Stimulated activated memory B cell treated with anti-CD40 and anti-IgM and Interleukin-4, amounts not matched to agents 10 μg/mL and 1 μg/mL and 100 μg/mL, for 72 hours (primary cell): ENCODE measurements around the gene KLK4.

Experiments
- ATAC-seq: fragments of 150-1000 bp; cut with Tn5 transposase; 2 replicates; pipeline ENCODE4 v1.10.0; 2021
- H3K27ac Mint-ChIP-seq: one replicate; pipeline ENCODE4 v1.8.0; 2022; ENCODE audit warnings: mild to moderate bottlenecking, mixed read lengths
- H3K27me3 Mint-ChIP-seq: one replicate; pipeline ENCODE4 v1.8.0; 2022; ENCODE audit warnings: mixed read lengths
- H3K36me3 Mint-ChIP-seq: one replicate; pipeline ENCODE4 v1.8.0; 2022; ENCODE audit warnings: mixed read lengths
- H3K4me1 Mint-ChIP-seq: one replicate; pipeline ENCODE4 v1.8.0; 2022; ENCODE audit warnings: mixed read lengths
- H3K4me3 Mint-ChIP-seq: one replicate; pipeline ENCODE4 v1.8.0; 2022; ENCODE audit warnings: mild to moderate bottlenecking, moderate library complexity, mixed read lengths
- H3K9me3 Mint-ChIP-seq: one replicate; pipeline ENCODE4 v1.8.0; 2022; ENCODE audit warnings: mixed read lengths

Gene KLK4

DNA sequence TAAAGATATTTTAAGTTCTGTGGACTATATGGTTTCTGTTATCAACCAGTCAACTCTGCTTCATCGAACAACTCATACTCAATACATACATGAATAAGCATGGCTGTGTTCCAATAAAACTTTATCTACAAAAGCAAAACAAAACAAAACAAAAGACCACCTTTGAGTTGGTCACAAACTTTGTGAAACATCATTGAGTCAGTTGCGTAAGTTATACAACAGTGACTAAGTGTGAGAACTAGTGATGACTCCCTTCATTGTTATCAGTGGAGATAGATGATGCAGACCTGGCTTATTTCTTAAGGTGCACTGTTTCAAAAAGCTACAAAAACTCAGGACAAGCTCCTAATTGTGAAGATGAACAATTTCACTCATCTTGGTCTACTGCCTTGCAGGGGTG, 14.5 kb upstream of the KLK4 start:
- Mint-ChIP-seq H3K4me1 (peaks cover 11% of the 10 kb centered on the region), H3K9me3 (no peaks in the 10 kb centered on the region), H3K27ac (no peak overlapping the region), H3K4me3 (no peak overlapping the region), H3K27me3 (peaks cover 39% of the 10 kb centered on the region), H3K36me3 (no peaks in the 10 kb centered on the region)
- ATAC-seq, result no peak

DNA sequence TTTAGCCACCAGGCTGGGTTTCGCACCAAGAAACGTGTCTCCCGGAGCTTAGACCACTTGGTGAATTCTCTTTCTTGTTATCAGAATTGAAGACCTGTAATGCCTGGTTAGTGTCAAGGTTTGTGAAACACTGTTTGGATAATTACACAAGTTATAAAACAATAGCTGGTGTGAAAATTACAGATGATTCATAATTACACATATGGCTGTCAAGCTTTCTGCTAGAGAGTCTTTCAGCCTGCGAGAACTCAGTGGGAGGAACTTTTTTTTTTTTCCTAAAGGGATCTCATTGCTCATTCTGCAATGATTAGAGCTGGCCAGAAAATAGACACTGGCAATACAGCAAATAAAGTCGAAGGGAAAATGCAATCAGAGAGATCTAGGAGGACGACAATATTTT, 13.4 kb upstream of the KLK4 start:
- Mint-ChIP-seq H3K4me3 (no peak overlapping the region), H3K27me3 (peaks cover 39% of the 10 kb centered on the region), H3K36me3 (no peaks in the 10 kb centered on the region), H3K9me3 (no peaks in the 10 kb centered on the region), H3K4me1 (peaks cover 11% of the 10 kb centered on the region), H3K27ac (no peak overlapping the region)
- ATAC-seq, result no peak

DNA sequence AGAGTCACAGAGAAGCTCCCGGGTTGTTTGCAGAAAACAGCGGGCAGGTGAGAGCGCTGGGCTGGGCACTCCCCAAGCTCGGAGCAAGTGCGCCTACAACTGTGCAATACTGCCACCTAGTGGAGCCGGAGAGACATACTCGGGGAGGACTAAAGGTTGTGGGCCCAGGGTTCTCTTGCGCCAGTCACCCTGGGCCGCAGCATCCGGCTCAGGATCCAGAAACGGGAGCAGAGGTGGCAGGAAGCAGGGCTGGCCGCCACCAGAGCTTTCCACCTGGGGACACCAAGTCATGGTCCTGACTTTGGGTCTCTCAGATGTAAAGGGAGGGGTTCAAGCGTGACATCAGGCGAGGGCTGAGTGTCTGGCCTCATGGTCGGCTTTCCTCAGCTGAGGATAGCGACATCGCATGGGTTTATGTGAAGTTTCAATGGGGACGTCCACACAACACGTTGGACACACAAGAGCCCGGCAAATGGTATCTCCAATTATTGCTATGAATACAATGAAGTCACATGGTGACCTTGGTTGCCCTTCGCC, 11.2 kb upstream of the KLK4 start:
- peak overlapping the region; percentile 68 for H3K27ac Mint-ChIP-seq

DNA sequence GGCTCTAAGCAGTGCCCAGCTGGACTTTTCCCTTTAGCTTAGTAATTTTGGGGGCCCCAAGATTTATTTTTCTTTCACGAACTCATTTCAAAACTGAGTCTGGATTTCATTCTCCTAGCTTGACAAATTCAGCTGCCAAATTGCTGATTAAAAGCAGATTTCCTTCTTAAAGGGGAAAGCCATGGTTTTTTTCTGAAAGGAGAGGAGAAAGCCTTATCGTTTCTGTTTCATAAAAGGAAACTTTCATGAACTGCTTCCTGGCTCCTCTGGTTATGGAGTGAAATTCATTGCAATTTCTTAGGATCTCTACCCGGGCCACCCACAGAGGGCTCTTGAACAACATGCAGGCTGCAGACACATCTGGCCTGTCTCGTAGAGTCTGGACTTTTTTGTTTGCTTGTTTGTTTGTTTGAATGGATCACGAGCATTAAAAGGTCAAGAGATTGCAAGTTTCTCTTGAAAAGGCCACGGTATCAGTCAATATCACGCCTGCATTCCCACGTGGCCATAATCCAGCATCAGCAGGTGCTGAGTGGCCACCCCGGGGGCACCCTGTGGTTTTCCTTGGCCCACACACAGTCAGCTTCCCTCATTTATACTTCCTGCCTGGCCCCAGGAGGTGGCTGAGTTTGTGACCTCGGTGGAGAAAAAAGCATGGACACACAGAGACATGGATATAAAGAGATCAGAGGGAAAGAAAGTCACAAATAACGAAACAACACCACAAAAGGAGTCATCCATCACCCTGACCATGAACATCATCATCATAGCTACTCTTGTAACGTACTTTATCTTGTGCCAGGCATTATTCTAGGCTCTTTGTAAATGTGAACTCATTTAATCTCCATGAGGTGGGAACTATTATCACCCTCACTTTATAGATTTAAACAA, 10.5 kb upstream of the KLK4 start:
- Mint-ChIP-seq H3K27me3 (peaks cover 36% of the 10 kb centered on the region), H3K4me3 (peak overlapping the region; percentile 40), H3K27ac (peak overlapping the region; percentile 68), H3K4me1 (peaks cover 11% of the 10 kb centered on the region), H3K9me3 (no peaks in the 10 kb centered on the region), H3K36me3 (no peaks in the 10 kb centered on the region)
- ATAC-seq, result peak; percentile 49

More for the DNA sequence above, 11.2 kb upstream of the KLK4 start:
- Mint-ChIP-seq H3K4me1 (peaks cover 11% of the 10 kb centered on the region), H3K9me3 (no peaks in the 10 kb centered on the region), H3K36me3 (no peaks in the 10 kb centered on the region), H3K27me3 (peaks cover 32% of the 10 kb centered on the region), H3K4me3 (peak overlapping the region; percentile 40)
- peak; percentile 97 for ATAC-seq

DNA sequence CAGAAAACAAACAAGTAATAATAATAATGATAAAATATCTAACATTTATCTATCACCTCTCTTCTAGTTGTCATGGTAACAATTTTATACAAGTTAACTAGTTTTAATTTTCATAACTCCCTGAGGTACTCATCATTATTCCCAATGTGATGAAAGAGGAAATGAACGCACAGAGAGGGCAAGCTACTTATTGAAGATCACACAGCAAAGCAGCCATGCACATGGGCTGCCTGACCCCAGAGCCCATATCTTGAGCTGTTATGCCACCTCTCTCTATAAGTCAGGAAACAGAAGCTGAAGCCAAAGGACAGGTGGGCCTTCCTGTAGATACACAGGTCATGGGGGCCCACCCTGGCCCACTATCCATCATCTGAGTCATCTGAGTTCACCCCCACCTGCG, 4.9 kb upstream of the KLK4 start:
- no peaks in the 10 kb centered on the region for H3K36me3 Mint-ChIP-seq
- H3K4me3 Mint-ChIP-seq, result no peak overlapping the region
- ATAC-seq, result no peak
- no peak overlapping the region for H3K27ac Mint-ChIP-seq
- peaks cover 6% of the 10 kb centered on the region for H3K4me1 Mint-ChIP-seq
- no peaks in the 10 kb centered on the region for H3K9me3 Mint-ChIP-seq
- peaks cover 29% of the 10 kb centered on the region for H3K27me3 Mint-ChIP-seq

DNA sequence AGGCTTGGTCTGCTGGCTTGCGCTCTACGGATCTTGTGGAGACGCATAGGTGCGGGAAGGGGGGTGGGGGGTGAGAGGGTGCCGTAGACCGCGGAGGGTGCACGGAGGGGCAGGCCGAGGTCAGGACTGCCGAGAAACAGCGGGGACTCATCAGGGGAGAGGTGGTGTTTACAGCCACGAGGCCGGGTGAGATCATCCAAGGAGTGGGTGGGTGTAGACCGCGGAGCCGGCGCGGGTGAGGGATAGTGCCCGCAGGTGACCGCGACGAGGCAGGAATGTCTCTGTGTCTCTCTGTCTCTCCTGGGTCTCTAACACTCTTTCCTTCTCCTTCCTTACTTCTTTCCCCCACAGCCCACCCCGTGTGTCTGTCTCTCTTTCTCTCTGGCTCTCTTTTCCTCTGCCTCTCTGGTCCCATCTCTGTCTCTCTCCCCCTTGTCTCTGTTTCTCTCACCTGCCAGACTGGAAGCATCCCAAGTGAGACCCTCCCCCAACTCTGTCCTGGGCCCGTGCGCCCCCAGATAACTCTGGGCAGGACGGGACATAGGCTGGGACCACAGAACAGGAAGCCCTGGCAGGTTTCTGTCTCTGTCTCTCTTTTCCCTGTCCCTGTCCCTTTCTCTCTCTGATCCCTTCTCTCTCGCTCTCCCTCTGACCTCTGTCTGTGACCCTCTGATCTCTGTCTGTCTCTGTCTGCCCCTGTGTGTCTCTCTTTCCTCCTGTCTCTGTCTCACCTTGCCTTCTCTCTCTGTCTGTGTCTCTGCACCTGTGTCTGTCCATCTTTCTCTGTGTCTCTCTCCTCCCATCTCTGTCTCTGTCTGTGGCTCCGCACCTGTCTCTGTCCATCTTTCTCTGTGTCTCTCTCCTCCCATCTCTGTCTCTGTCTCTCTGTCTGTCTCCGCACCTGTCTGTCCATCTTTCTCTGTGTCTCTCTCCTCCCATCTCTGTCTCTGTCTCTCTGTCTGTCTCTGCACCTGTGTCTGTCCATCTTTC, 1.8 kb upstream of the KLK4 start:
- H3K9me3 Mint-ChIP-seq, result no peaks in the 10 kb centered on the region
- H3K27me3 Mint-ChIP-seq, result peaks cover 8% of the 10 kb centered on the region
- no peak overlapping the region for H3K27ac Mint-ChIP-seq
- H3K36me3 Mint-ChIP-seq, result no peaks in the 10 kb centered on the region
- no peak overlapping the region for H3K4me3 Mint-ChIP-seq
- peaks cover 17% of the 10 kb centered on the region for H3K4me1 Mint-ChIP-seq
- peak; percentile 67 for ATAC-seq

DNA sequence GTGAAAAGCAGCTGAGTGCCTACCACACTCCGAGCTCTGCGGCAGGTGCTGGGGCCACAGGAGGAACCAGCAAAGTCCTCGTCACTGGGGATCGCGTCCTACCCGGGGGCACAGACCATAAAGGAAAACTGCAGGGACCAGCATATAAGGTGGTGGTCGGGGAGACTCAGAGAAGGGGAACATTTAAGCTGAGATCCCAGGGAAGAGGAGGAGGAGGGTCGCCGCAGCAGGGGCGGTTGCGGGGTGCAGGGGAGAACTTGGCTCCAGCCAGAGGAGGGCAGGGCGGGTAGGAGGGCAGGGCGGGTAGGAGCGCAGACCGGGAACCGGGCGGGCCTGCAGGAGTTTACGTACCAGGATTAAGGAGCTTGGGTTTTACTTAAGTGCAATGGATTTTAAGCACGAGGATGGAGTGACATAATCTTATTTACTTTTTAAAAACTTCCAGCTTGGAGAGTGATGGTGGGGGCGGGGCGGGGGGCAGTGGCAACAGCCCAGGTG, 956 bp upstream of the KLK4 start:
- H3K4me1 Mint-ChIP-seq, result peaks cover 17% of the 10 kb centered on the region
- H3K27ac Mint-ChIP-seq, result no peak overlapping the region
- no peaks in the 10 kb centered on the region for H3K36me3 Mint-ChIP-seq
- no peak for ATAC-seq
- H3K27me3 Mint-ChIP-seq, result peaks cover 6% of the 10 kb centered on the region
- no peak overlapping the region for H3K4me3 Mint-ChIP-seq
- no peaks in the 10 kb centered on the region for H3K9me3 Mint-ChIP-seq

DNA sequence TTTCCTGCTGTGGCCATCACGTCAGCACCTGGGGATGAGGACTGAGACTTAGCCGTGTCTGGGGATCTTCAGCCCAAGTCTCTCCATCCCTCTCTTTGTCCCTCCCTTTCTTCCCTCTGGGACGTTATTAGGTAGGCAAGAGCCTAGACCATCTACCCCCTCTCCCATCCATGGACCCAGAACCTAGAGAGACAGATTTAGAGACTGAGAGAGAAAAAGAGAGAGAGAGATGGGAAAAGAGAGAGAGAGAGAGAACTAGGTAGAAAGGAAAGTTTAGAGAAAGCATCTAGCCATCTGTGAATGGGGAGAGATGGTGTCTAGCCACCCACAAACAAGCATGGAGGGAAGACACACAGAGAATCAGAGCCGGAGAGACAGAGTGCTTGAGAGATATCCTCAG, 473 bp downstream of the KLK4 start:
- Mint-ChIP-seq H3K4me3 (no peak overlapping the region), H3K4me1 (peaks cover 17% of the 10 kb centered on the region), H3K36me3 (no peaks in the 10 kb centered on the region), H3K9me3 (no peaks in the 10 kb centered on the region), H3K27ac (no peak overlapping the region), H3K27me3 (no peaks in the 10 kb centered on the region)
- no peak for ATAC-seq

DNA sequence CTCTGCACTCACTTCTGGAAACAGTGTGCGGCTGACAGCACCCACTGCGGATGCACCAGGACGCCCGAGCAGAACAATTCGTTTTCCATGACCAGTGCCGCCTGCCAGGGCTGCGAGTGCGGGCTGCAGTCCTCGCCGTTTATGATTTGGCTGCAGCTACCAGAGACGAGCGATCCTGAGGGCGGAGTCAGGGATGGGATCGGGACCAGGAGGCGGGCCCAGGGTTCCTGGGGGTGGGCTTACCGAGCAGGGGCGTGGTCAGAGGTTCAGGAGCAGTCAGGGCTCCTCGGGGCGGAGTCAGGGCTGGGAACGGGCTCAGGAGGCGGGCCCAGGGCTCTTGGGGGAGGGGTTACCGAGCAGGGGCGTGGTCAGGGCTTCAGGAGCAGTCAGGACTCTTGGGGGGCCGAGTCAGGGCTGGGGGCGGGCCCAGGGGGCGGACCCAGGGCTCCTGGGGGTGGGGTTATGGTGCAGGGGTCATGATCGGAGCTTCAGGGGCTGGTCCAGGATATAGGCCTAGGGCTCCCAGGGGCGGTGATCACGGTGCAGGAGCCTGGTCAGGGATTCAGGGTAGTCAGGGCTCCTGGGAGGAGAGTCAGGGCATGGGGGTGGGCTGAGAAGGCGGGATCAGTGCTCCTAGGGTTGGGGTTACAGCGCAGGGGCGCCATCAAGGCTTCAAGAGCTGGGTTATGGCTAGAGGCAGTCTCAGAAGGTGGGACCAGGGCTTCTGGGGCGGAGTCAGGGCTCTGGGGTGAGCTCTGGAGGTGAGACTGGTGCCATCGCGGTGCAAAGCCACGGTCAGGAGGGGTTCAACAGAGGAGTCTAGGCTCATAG, 1.7 kb downstream of the KLK4 start:
- peaks cover 17% of the 10 kb centered on the region for H3K4me1 Mint-ChIP-seq
- no peaks in the 10 kb centered on the region for H3K9me3 Mint-ChIP-seq
- H3K27ac Mint-ChIP-seq, result peak overlapping the region; percentile 40
- peak overlapping the region; percentile 69 for H3K4me3 Mint-ChIP-seq
- no peaks in the 10 kb centered on the region for H3K36me3 Mint-ChIP-seq
- ATAC-seq, result peak; percentile 78
- H3K27me3 Mint-ChIP-seq, result no peaks in the 10 kb centered on the region

DNA sequence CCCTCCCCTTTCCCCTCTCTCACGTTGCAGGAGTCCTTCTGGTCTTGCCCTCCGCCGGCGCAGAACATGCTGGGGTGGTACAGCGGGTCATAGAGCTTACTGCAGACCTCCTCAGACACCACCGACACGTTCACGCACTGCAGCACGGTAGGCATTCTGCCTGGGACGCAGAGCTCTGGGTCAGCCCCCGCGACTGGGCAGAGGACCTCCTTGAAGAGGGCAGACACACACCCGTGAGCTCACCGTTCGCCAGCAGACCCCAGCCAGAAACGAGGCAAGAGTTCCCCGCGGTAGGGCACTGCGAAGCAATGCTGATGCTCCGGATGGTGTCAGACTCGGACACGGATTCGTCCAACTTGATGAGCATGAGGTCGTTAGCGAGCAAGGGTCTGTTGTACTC, 2.9 kb downstream of the KLK4 start:
- no peaks in the 10 kb centered on the region for H3K36me3 Mint-ChIP-seq
- H3K4me1 Mint-ChIP-seq, result peaks cover 17% of the 10 kb centered on the region
- H3K27ac Mint-ChIP-seq, result no peak overlapping the region
- no peak overlapping the region for H3K4me3 Mint-ChIP-seq
- no peaks in the 10 kb centered on the region for H3K27me3 Mint-ChIP-seq
- H3K9me3 Mint-ChIP-seq, result no peaks in the 10 kb centered on the region
- ATAC-seq, result no peak

DNA sequence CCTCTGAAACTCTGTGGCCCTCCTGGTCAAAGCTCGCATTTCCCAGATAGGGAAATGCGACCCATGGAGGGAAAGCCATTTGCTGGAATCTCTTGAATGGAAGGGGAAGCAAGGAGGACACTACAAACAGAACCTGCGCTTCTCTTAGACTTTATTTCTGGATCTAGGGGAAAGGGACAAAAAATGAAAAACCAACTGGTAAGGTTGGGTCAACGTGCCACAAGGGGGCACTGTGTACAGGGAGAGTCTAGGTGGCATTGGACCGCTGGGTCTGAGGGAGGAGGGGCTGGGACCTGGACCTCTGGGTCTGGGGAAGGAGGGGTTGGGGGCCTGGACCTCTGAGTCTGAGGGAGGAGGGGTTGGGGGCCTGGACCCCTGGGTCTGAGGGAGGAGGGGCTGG, 5.0 kb downstream of the KLK4 start:
- no peaks in the 10 kb centered on the region for H3K9me3 Mint-ChIP-seq
- peaks cover 11% of the 10 kb centered on the region for H3K4me1 Mint-ChIP-seq
- H3K4me3 Mint-ChIP-seq, result no peak overlapping the region
- no peak overlapping the region for H3K27ac Mint-ChIP-seq
- no peaks in the 10 kb centered on the region for H3K36me3 Mint-ChIP-seq
- no peaks in the 10 kb centered on the region for H3K27me3 Mint-ChIP-seq
- ATAC-seq, result no peak

DNA sequence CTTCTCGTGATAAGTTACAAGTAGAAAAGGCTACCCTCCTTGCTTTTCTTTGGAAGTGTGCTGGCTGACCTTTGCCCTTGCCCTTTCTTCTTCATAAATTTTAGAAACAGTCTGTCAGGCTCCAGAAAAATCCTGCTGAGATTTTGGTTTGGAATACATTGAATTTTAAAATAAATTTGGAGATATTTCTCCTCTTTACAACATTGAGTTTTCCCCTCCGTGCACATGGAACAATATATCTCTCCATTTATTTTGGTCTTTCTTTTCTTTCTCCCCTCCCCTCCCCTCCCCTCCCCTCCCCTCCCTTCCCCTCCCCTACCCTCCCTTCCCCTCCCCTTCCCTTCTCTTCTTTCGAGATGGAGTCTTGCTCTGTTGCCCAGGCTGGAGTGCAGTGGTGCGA, 8.6 kb downstream of the KLK4 start:
- Mint-ChIP-seq H3K27me3 (no peaks in the 10 kb centered on the region), H3K27ac (no peak overlapping the region), H3K4me3 (no peak overlapping the region), H3K4me1 (peaks cover 4% of the 10 kb centered on the region), H3K9me3 (no peaks in the 10 kb centered on the region), H3K36me3 (no peaks in the 10 kb centered on the region)
- ATAC-seq, result no peak

DNA sequence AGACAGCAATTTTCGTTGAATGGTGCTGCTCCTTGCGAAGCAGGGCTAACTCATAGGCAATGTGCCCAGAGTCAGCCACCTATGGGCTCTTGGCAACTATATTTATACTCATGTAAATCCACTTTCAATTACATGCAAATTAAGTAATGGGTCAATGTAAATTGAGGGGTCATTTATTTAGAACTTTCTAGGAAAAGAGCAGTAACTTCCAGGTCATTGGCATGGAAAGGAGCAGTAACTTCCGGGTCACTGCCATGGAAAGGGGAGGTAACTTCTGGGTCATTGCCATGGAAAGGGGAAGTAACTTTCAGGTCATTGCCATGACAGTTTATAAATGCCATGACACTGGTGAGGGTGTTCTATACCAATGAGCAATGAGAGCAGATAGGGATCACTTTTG, 11.6 kb downstream of the KLK4 start:
- H3K36me3 Mint-ChIP-seq, result no peaks in the 10 kb centered on the region
- peak overlapping the region; percentile 59 for H3K27ac Mint-ChIP-seq
- H3K9me3 Mint-ChIP-seq, result peaks cover 4% of the 10 kb centered on the region
- no peak overlapping the region for H3K4me3 Mint-ChIP-seq
- peaks cover 30% of the 10 kb centered on the region for H3K4me1 Mint-ChIP-seq
- no peak for ATAC-seq
- no peaks in the 10 kb centered on the region for H3K27me3 Mint-ChIP-seq

DNA sequence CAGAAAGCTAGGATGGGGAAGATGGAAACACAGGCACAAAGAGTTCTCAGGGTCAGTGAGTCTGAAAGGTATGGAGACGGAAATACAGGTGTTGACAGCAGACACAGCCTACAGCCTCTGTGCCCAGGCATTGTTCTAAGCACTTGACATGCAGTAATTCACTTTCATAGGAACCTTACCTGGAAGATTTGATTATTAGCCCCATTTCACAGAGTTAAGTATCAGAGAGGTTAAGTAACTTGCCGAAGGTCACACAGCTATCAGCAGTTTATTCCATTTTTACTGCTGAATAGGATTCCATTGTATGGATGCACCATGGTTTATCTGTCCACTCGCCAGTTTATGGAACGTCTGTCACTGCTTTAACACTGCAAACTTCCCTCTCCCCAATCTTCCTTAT, 13.2 kb downstream of the KLK4 start:
- Mint-ChIP-seq H3K27me3 (no peaks in the 10 kb centered on the region), H3K9me3 (peaks cover 4% of the 10 kb centered on the region), H3K4me3 (no peak overlapping the region), H3K4me1 (peaks cover 35% of the 10 kb centered on the region), H3K36me3 (no peaks in the 10 kb centered on the region), H3K27ac (peak overlapping the region; percentile 94)
- ATAC-seq, result no peak
